HG02884 (cell line): Measurements from ENCODE around the gene RBM38.

ENCODE experiments used
- ATAC-seq: cut with Tn5 transposase; IDR thresholded peaks from one replicate; pipeline ENCODE4 v1.9.1; 2021; ENCODE audit warnings: mild to moderate bottlenecking, moderate library complexity; ENCODE audit not compliant: unreplicated experiment

RBM38 gene

GRCh38 chr20:57433657-57434389, 42.6 kb downstream of the RBM38 start:
- ATAC-seq: no peak

- no peak for ATAC-seq
These were observed 43.1 kb downstream of the RBM38 start for GRCh38 chr20:57434390-57434700.

- ATAC-seq: no peak
These were observed 43.9 kb downstream of the RBM38 start for GRCh38 chr20:57435105-57435497.

- ATAC-seq: no peak
These were observed 44.5 kb downstream of the RBM38 start for GRCh38 chr20:57435498-57436222.

GRCh38 chr20:57436223-57436545, 45.0 kb downstream of the RBM38 start:
- no peak for ATAC-seq

- no peak for ATAC-seq
These were observed 46.1 kb downstream of the RBM38 start for GRCh38 chr20:57437267-57437666.

- ATAC-seq: no peak
These were observed 46.6 kb downstream of the RBM38 start for GRCh38 chr20:57437672-57438330.

GRCh38 chr20:57438552-57438951, 47.4 kb downstream of the RBM38 start:
- ATAC-seq: no peak

- ATAC-seq: no peak
These were observed 48.2 kb downstream of the RBM38 start for GRCh38 chr20:57439432-57439831.

- no peak for ATAC-seq
These were observed 48.8 kb downstream of the RBM38 start for GRCh38 chr20:57439993-57440392.

- no peak for ATAC-seq
These were observed 49.7 kb downstream of the RBM38 start for GRCh38 chr20:57440678-57441509.

- ATAC-seq: no peak
These were observed 50.4 kb downstream of the RBM38 start for GRCh38 chr20:57441510-57442154.

GRCh38 chr20:57442158-57442887, 51.1 kb downstream of the RBM38 start:
- ATAC-seq: no peak

GRCh38 chr20:57442888-57443239, 51.7 kb downstream of the RBM38 start:
- no peak for ATAC-seq

- no peak for ATAC-seq
These were observed 52.4 kb downstream of the RBM38 start for GRCh38 chr20:57443349-57444265.

GRCh38 chr20:57444394-57445048, 53.3 kb downstream of the RBM38 start:
- ATAC-seq: no peak

- no peak for ATAC-seq
These were observed 54.1 kb downstream of the RBM38 start for GRCh38 chr20:57445298-57445697.

GRCh38 chr20:57445774-57446173, 54.6 kb downstream of the RBM38 start:
- no peak for ATAC-seq
